GM20431 (cell line): Measurements from ENCODE around the gene PCDHAC1.
"Not testable (repeated sequence)": the region's sequence is repeated elsewhere in the genome, so short reads cannot be mapped to it uniquely, and the experiment has no call there.

Experiments used
- in situ Hi-C: fragments of 300-500 bp; cut with MseI, MboI; formaldehyde crosslinking; loops from one replicate; pipeline ENCODE4 v1.15.0; 2020; ENCODE audit warnings: low sequenced_read_pairs; ENCODE audit not compliant: unreplicated experiment

Gene PCDHAC1, protein sequence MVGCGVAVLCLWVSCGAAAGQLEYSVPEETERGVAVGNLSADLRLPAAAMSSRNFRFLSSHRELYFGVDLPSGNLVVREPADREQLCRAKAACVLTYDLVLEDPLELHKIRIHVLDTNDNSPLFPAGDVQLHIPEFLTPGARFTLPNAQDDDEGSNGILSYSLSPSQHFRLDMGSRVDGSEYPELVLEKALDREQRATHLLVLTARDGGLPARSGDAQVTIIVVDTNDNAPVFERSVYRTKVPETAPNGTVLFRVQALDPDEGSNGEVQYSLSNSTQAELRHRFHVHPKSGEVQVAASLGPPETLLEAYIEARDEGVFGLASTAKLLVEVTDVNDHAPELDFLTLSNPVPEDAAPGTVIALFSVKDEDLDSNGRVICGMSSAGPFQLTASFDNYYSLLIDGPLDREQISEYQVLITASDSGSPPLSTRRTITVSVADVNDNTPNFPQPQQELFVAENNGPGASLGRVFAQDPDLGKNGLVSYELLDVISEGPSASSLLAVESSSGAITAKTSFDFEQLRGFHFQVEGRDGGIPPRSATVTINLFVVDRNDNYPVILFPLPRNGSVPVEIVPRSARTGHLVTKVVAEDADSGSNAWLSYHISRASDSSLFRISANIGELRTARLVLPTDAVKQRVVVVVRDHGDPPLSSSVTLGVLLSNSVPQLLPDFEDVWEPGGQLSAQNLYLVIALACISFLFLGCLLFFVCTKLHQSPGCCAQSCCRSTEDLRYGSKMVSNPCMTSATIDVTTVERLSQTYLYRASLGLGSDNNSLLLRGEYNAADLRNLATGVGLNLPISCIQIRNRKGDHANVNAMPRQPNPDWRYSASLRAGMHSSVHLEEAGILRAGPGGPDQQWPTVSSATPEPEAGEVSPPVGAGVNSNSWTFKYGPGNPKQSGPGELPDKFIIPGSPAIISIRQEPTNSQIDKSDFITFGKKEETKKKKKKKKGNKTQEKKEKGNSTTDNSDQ

DNA sequence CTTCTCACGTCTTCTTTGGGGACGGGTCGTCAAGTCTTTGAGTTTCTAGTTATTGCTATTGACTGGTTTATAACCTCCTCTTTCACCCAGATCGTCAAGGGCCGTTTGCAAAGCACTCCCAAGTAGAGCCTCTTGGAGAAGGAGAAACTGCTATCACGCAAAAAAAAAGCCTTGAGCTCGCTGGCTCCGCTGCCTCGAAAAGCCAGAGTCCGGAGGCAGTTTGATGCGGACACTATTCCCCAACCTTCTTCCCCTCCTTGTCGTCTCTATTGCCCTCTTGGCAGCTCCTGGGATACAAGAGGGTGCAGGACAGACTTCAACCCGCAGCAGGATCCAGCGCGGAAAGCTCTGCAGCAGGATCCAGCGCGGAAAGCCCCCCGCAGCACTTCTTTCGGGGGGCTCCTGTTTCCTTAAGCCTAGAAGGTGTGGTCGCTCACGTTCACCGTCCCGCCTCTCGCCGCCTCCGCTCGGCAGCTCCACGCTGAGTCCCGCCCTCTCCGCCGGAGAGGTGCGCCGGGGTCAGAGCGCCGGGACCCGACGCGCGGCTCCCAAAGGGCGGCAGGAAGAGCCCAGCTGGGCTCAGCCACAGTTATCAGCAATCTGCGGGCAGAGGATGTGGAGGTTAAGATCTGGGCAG, at the start of gene PCDHAC1:
Gene PCDHAC1, plus strand, starts transcription at position 494 of the 637 bp plus-strand sequence. CDS start 594 bp downstream, outside the sequence.
- in situ Hi-C loops: no loop called here

DNA sequence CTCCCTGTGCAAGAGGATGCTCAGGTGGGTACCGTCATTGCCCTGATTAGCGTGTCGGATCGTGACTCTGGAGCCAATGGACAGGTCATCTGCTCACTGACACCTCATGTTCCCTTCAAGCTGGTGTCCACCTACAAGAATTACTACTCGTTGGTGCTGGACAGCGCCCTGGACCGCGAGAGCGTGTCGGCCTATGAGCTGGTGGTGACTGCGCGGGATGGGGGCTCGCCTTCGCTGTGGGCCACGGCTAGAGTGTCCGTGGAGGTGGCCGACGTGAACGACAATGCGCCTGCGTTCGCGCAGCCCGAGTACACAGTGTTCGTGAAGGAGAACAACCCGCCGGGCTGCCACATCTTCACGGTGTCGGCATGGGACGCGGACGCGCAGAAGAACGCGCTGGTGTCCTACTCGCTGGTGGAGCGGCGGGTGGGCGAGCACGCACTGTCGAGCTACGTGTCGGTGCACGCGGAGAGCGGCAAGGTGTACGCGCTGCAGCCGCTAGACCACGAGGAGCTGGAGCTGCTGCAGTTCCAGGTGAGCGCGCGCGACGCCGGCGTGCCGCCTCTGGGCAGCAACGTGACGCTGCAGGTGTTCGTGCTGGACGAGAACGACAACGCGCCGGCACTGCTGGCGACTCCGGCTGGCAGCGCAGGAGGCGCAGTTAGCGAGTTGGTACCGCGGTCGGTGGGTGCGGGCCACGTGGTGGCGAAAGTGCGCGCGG, 49.4 kb upstream of the PCDHAC1 start:
- in situ Hi-C loops: not testable (repeated sequence)

DNA sequence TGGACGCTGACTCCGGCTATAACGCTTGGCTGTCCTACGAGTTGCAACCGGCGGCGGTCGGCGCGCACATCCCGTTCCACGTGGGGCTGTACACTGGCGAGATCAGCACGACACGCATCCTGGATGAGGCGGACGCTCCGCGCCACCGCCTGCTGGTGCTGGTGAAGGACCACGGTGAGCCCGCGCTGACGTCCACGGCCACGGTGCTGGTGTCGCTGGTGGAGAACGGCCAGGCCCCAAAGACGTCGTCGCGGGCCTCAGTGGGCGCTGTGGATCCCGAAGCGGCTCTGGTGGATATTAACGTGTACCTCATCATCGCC, 48.9 kb upstream of the PCDHAC1 start:
- in situ Hi-C loops: no loop called here

DNA sequence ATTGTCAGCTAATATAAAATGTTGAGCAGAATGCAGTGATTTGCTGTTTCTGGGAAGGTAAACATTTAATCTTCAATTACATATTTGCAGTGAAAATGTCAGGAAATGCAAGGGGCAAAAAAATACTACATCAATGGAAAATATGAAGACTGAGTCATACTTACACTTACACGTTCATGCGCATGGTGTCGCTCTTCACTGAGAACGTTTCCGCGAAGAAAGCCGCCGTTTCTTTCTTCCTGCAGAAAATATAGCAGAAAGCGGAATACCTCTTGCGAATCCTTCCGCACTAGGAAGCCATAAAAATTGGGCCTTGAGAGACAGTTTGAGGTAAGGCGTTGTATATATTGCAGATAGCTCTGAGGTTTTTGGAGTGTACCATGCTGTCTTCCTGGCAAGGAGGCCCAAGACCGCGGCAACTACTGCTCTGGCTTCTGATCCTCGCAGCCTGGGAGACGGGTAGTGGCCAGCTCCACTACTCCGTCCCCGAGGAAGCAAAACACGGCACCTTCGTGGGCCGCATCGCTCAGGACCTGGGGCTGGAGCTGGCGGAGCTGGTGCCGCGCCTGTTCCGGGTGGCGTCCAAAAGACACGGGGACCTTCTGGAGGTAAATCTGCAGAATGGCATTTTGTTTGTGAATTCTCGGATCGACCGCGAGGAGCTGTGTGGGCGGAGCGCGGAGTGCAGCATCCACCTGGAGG, 44.1 kb upstream of the PCDHAC1 start, which contains the start of gene PCDHA13:
Gene PCDHA13, plus strand, starts transcription at position 236 of the 702 bp plus-strand sequence. Its CDS starts 145 bp downstream, at position 381.
- in situ Hi-C loops: no loop called here

DNA sequence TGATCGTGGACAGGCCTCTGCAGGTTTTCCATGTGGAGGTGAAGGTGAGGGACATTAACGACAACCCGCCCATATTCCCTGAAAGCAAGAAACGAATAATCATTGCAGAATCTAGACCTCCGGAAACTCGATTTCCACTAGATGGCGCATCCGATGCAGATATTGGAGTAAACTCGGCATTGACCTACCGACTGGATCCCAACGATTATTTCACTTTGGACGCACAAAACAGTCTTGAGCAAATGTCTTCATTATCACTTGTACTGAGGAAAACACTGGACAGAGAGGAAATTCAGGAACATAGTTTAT, 43.6 kb upstream of the PCDHAC1 start:
- in situ Hi-C loops: no loop called here

DNA sequence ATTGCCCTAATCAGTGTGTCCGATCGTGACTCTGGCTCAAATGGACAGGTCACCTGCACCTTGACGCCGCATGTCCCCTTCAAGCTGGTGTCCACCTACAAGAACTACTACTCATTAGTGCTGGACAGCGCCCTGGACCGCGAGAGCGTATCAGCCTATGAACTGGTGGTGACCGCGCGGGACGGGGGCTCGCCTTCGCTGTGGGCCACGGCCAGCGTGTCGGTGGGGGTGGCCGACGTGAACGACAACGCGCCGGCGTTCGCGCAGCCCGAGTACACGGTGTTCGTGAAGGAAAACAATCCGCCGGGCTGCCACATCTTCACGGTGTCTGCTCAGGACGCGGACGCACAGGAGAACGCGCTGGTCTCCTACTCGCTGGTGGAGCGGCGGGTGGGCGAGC, 42.7 kb upstream of the PCDHAC1 start:
- in situ Hi-C loops: no loop called here

DNA sequence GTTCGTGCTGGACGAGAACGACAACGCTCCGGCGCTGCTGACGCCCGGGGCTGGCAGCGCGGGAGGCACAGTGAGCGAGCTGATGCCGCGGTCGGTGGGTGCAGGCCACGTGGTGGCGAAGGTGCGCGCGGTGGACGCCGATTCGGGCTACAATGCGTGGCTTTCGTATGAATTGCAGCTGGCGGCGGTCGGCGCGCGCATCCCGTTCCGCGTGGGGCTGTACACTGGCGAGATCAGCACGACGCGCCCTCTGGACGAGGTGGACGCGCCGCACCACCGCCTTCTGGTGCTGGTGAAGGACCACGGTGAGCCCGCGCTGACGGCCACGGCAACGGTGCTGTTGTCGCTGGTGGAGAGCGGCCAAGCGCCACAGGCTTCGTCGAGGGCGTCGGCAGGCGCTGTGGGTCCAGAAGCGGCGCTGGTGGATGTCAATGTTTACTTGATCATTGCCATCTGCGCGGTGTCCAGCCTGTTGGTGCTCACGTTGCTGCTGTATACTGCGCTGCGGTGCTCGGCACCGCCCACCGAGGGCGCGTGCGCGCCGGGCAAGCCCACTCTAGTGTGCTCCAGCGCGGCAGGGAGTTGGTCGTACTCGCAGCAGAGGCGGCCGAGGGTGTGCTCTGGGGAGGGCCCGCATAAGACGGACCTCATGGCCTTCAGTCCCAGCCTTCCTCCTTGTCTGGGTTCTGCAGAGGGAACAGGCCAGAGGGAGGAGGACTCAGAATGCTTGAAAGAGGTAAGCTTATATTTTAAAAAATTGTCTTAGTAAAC, 42.0 kb upstream of the PCDHAC1 start:
- in situ Hi-C loops: no loop called here

DNA sequence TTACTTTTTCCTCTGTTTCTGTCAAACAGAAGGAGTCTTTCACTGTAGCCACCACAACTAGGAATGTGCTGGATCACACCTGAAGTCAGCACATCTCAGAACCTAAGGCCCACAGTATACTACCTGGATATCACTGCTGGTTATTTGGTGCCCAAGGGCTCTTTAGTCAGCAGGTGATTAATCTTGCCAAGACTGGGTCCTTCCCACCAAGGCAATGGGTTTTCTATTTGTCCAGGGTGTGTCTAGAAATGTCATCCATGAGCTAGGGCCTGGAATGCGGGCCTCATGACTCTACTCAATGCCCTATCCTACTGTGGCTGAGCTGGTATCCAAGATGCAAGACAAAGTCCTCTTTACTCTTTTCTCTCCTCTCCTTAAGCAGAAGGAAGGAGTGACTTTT, 9.8 kb upstream of the PCDHAC1 start:
- in situ Hi-C loops: no loop called here

DNA sequence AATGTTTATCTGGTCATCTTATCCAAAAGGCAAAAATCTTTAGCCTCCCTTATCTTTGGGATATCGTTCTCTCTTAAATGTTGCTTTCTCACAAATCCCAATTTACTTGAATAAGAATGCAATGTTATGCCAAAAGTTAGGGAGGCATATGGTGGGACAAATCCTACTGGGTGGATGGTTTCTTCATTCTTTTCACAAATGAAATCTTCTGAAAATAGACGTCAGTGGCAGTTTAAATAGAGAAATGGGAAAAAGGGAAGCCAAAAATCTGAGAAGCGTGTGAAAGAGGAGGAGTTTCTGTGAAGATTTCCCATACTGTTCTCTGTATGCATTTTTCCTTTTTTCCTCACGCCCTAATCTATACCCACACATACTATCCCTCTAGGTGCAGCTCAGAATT, 2.5 kb upstream of the PCDHAC1 start:
- in situ Hi-C loops: no loop called here

DNA sequence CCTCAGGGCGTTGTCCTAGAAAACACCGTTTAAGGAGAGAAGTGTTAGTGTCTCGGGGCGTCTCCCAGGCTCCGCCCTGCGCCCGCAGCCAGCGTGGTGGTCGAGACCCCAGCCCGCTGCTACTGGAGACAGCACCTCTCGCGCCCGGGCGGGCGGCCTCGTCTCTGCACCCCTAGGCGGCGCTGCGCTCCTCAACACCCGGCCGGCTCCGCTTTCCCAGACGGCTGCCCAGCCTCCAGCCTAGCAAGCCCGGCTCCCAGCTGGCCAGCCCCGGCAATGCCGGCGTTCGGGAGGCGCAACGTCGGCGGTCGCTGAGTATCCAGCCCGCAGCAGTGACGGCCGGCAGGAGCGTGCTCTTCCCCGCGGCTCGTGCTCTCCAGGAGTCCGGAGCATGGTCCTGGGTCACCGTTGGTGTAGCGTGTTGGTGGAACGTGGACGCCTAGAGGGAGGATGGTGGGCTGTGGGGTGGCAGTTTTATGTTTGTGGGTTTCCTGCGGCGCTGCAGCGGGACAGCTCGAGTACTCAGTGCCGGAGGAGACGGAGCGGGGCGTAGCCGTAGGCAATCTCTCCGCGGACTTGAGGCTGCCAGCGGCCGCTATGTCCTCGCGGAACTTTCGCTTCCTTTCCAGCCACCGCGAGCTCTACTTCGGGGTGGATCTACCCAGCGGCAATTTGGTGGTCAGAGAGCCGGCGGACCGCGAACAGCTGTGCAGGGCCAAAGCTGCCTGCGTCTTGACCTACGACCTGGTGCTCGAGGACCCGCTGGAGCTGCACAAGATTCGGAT, 536 bp downstream of the PCDHAC1 start:
- in situ Hi-C loops: no loop called here

DNA sequence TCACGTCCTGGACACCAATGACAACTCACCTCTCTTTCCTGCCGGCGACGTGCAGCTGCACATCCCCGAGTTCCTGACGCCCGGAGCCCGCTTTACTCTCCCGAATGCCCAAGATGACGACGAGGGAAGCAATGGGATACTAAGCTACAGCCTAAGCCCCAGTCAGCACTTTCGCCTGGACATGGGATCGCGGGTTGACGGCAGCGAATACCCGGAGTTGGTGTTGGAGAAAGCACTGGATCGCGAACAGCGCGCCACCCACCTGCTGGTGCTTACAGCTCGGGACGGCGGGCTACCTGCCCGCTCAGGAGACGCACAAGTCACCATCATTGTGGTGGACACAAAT, 1.1 kb downstream of the PCDHAC1 start:
- in situ Hi-C loops: no loop called here

DNA sequence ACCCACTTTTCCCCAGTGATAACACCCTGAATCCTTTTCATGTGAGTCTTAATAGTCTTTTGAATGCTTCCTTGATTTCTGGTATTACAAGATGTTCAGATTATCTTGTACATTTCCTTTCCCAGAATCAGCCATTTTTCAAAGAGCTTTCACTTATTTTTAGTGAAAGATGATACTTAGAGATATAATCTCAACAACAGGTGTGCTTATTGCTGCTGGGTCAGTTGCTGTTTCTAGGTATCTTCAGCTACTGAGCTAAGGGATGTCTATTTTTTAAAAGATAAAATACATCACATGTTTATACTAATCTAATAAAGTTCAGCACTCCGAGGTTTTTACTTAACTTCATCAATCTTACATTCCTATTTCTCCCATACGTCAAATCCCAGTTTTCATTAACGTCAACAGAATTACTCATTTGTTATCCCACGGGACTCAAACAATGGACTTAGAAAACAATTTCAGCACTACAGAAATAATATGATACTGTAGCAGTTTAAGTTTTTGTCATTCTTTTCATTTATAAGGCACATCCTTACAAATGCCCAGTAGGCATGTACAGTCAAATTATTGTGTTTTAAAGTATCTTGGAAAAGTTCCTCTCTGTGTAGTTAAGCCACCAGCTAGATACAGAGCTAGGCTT, 9.0 kb downstream of the PCDHAC1 start:
- in situ Hi-C loops: no loop called here

DNA sequence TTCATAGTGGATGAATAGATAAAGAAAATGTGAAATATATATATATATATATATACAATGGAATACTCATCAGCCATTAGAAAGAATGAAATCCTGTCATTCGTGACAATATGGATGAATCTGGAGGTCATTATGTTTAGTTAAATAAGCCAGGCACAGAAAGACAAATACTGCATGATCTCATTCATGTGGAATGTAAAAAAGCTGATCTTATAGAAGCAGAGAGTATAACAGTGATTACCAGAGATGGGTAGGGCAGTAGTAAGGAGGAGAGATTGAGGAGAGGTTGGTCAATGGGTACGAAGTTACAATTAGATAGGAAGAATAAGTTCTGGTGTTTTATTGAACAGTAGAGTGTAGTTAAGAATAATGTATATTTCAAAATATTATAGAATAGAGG, 20.5 kb downstream of the PCDHAC1 start:
- in situ Hi-C loops: no loop called here

DNA sequence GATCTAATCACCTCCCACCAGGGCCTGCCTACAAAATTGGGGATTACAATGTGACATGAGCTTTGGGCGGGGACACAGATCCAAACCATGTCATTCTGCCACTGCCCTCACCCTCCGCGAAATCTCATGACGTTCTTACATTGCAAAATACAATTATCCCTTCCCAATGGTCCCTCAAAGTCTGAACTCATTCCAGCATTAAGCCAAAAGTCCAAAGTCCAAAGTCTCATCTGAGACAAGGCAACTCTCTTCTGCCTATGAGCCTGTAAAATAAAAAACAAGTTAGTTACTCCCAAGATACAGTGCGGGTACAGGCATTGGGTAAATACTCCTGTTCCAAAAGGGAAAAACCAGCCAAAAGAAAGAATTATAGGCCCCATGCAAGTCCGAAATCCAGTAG, 25.5 kb downstream of the PCDHAC1 start:
- in situ Hi-C loops: no loop called here

DNA sequence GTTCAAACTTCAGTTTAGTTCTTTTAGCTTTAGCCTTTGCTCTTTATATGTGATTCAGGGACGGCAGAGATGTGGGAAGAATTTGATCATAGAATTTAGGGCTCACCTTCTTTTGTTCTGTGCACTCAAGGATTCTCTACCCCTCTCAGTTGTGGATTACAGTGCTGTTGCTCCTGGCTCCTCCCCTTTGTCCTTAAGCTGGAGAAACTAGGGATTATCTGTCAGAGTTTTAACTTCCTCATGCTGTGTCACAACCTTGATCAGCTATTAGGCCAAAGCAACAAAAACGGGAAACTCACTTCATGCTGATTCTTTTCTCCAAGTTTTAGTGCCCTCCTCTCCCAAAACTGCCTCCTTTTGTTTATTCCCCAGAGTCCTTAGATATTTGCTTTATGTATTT, 27.1 kb downstream of the PCDHAC1 start:
- in situ Hi-C loops: no loop called here

DNA sequence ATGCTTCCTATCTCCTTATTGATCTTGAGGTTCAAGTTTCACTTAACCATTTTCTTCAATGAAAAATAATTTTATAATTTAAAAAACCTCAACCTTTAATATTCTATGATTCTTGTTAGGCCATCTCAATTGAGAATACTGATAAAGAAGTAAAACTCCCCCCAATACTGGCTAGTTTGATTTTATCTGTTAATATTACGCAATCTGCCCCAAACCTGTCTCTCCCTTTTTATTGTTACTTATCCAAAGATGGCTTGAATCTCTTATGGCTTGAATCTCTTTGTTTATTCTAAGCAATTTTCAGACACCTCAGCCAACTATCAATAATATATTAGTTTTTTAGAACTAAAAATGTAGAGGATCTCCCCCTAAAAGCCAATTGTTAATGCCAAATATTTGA, 36.1 kb downstream of the PCDHAC1 start:
- in situ Hi-C loops: no loop called here

DNA sequence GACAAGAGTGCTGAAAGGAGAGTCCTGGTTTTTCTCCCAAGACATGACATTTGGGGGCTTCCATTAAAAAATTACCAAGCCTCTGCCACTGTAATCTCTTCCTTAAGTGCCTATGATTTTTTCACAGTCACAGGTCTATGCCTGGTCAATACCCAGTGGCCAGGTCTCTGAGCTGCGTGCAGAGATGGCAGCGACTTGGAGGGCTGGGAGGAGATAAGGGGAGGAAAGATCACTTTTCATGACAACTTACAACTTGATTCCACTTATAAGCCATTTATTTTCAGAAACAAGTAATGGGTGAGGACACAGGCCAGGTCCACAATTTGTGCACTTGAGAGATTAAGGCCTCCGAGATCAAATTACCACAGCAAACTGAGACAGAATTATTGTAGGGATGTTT, 38.3 kb downstream of the PCDHAC1 start:
- in situ Hi-C loops: no loop called here

DNA sequence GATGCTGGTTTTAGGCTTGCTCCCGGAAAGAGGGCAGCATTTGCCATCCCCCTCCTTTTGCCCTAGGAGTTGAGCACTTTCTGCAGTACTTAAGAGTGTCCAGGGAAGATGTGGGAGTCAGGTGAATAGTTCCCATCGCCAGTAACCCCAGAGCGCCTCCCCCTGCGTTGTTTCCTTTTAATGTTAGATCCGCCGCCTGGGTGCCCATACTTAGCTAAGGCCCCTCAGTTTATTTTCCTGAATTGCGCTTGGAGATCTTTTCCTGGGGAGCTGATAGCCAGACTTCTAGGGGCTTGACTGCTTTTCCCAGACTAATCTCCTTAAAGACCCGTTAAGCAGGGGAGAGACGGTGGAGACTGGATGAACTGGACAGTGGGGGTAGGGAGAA, 39.8 kb downstream of the PCDHAC1 start:
- in situ Hi-C loops: no loop called here
